Suprapubic skin (tissue), 4 donors: ENCODE measurements around the gene TNFRSF25.

ENCODE experiments used
- EP300 ChIP-seq: sonication (generic); formaldehyde crosslinking; IDR thresholded peaks from one replicate; pipeline ENCODE4 v1.6.1; 2017; ENCODE audit warnings: antibody characterized with exemption
- POLR2A ChIP-seq, 2 donors: fragments of 450-650 bp; IDR thresholded peaks; one replicate each; pipeline ENCODE4 v1.6.1; 2017; ENCODE audit warnings: antibody characterized with exemption in 2 of 2, mild to moderate bottlenecking in 2 of 2, moderate library complexity in 2 of 2
- POLR2AphosphoS5 ChIP-seq, 3 donors: sonication (generic); formaldehyde crosslinking; IDR thresholded peaks; one replicate each; pipeline ENCODE4 v1.6.1; 2017; ENCODE audit warnings: antibody characterized with exemption in 3 of 3
- TF ChIP-seq, protein P1 (sequence below), 2 donors: fragments of 200-600 bp in 1 of 2; fragments of 450-650 bp in 1 of 2; sonication (generic) in 1 of 2; IDR thresholded peaks; one replicate each; pipeline ENCODE4 v1.5.1; 2016 to 2019; ENCODE audit warnings: antibody characterized with exemption in 2 of 2, mild to moderate bottlenecking in 1 of 2, moderate library complexity in 1 of 2

DNA sequence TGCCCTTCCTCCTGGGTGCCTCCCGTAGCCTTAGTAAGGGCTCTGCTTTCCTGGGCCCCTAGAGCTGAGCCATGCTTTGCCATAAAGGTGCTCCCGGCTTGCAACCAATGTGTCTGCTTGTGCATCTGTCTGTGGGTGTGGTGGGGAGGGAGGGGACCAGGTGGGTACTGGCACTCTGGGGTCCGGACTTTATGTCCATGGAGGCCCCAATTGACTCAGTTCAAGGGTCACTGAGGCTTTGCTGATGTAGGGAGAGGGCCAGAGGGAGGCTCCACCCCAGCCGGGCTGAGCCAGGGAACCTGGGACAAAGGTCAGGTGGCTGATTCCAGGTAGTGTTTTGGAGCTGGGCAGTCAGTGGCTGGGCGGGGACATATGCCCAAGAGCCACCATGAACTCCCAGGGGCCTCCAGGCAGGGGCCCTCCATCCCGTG, 15.0 kb downstream of the TNFRSF25 start:
- TF ChIP-seq, protein P1, sequence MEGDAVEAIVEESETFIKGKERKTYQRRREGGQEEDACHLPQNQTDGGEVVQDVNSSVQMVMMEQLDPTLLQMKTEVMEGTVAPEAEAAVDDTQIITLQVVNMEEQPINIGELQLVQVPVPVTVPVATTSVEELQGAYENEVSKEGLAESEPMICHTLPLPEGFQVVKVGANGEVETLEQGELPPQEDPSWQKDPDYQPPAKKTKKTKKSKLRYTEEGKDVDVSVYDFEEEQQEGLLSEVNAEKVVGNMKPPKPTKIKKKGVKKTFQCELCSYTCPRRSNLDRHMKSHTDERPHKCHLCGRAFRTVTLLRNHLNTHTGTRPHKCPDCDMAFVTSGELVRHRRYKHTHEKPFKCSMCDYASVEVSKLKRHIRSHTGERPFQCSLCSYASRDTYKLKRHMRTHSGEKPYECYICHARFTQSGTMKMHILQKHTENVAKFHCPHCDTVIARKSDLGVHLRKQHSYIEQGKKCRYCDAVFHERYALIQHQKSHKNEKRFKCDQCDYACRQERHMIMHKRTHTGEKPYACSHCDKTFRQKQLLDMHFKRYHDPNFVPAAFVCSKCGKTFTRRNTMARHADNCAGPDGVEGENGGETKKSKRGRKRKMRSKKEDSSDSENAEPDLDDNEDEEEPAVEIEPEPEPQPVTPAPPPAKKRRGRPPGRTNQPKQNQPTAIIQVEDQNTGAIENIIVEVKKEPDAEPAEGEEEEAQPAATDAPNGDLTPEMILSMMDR (IDR thresholded peaks at IDR 0.05), result no peak
- TF ChIP-seq POLR2A (IDR thresholded peaks at IDR 0.05), result no peak
- TF ChIP-seq POLR2AphosphoS5 (IDR thresholded peaks at IDR 0.05), result no peak
- no peak for TF ChIP-seq EP300
